A549 (cell line): ENCODE data around the gene LMAN1L. TPM values are rescaled to one million over a fixed set of nuclear protein-coding genes. Genes with fewer than 3 reads are reported as not detected.

Experiments used
- ATAC-seq, 2 experiments: fragments of 200-7000 bp in 1 of 2; fragments of >200 bp in 1 of 2; cut with Nextera tagmentation in 1 of 2; cut with Tn5 transposase in 1 of 2; 3 replicates each; pipeline versions ENCODE4 v1.8.0 to v1.9.1; 2018 to 2020; ENCODE audit warnings: mild to moderate bottlenecking in 1 of 2, moderate library complexity in 1 of 2
- CTCF ChIA-PET: fragments of 300-600 bp; sonication (Branson Sonifier 250); formaldehyde crosslinking; extraction: SDS; loops from one replicate; lab custom pipeline; 2021; ENCODE audit warnings: antibody characterized with exemption, inconsistent platforms; lab: Yijun Ruan, JAX
- POLR2A ChIA-PET: fragments of 350-600 bp; formaldehyde crosslinking; extraction: SDS; loops from one replicate; lab custom pipeline; 2021; ENCODE audit warnings: antibody characterized with exemption, inconsistent platforms; lab: Yijun Ruan, JAX
- DNase-seq, 2 experiments: peaks; one replicate each; pipeline versions ENCODE4 v3.0.0 to v3.0.0-alpha.2; 2011 to 2016; ENCODE audit warnings: low read depth in 1 of 2, low spot score in 1 of 2
- FAIRE-seq: peaks from 2 replicates; lab custom pipeline; 2011; peaks lifted over from hg19 to GRCh38; lab: Jason Lieb, UNC
- H3K27ac ChIP-seq, 2 experiments: fragments of >200 bp; sonication (Bioruptor Twin); formaldehyde crosslinking; 3 replicates each; pipeline ENCODE4 v1.5.1; 2016 to 2017
- H3K4me1 ChIP-seq: fragments of >200 bp; sonication (Bioruptor Twin); formaldehyde crosslinking; 3 replicates; pipeline ENCODE4 v1.6.1; 2016
- H3K4me2 ChIP-seq: fragments of >200 bp; sonication (Bioruptor Twin); formaldehyde crosslinking; 3 replicates; pipeline ENCODE4 v1.6.1; 2016
- H3K4me3 ChIP-seq: fragments of >200 bp; sonication (Bioruptor Twin); formaldehyde crosslinking; 3 replicates; pipeline ENCODE4 v1.5.1; 2016
- H3K9me3 ChIP-seq: fragments of >200 bp; sonication (Bioruptor Twin); formaldehyde crosslinking; 3 replicates; pipeline ENCODE4 v1.6.1; 2016
- BCL3 ChIP-seq: fragments of >200 bp; sonication (Bioruptor Twin); formaldehyde crosslinking; IDR thresholded peaks from 3 replicates; pipeline ENCODE4 v1.6.1; 2016
- BHLHE40 ChIP-seq: IDR thresholded peaks from 2 replicates; pipeline ENCODE4 v1.6.1; 2012; ENCODE audit warnings: low read depth, low read length, inconsistent platforms
- CEBPB ChIP-seq, 2 experiments: fragments of >200 bp in 1 of 2; sonication (Bioruptor Twin) in 1 of 2; formaldehyde crosslinking in 1 of 2; IDR thresholded peaks; 2 replicates each; pipeline ENCODE4 v1.6.1; 2012 to 2016
- CHD2 ChIP-seq: fragments of 150-350 bp; IDR thresholded peaks from 2 replicates; pipeline ENCODE4 v1.6.1; 2014; ENCODE audit warnings: low read length; ENCODE audit not compliant: partially characterized antibody
- E2F6 ChIP-seq: IDR thresholded peaks from 2 replicates; pipeline ENCODE4 v1.6.1; 2012; ENCODE audit warnings: low read depth, borderline replicate concordance
- EP300 ChIP-seq, 2 experiments: fragments of >200 bp; sonication (Bioruptor Twin); formaldehyde crosslinking; IDR thresholded peaks; 2 replicates in 1 of 2; 3 replicates in 1 of 2; pipeline ENCODE4 v1.6.1; 2016 to 2017
- ESRRA ChIP-seq: fragments of 150-350 bp; IDR thresholded peaks from 2 replicates; pipeline ENCODE4 v1.6.1; 2014; ENCODE audit warnings: mild to moderate bottlenecking, low read length, borderline replicate concordance
- FOSB ChIP-seq: fragments of 250-450 bp; sonication (Bioruptor Pico); IDR thresholded peaks from 2 replicates; pipeline ENCODE4 v1.5.0; 2020; ENCODE audit warnings: mild to moderate bottlenecking, moderate library complexity
- FOSL2 ChIP-seq, 2 experiments: fragments of 450-650 bp in 1 of 2; fragments of >200 bp in 1 of 2; sonication (Bioruptor Twin) in 1 of 2; formaldehyde crosslinking; IDR thresholded peaks; 2 replicates each; pipeline versions ENCODE4 v1.5.0 to v1.6.1; 2016 to 2020; ENCODE audit warnings: mild to moderate bottlenecking in 1 of 2, moderate library complexity in 1 of 2
- GATA3 ChIP-seq: IDR thresholded peaks from 2 replicates; pipeline ENCODE4 v1.6.1; 2012; ENCODE audit warnings: borderline replicate concordance
- JUN ChIP-seq, 2 experiments: fragments of >200 bp; sonication (Bioruptor Twin); formaldehyde crosslinking; IDR thresholded peaks; 2 replicates in 1 of 2; 3 replicates in 1 of 2; pipeline ENCODE4 v1.6.1; 2016 to 2017
- MYC ChIP-seq: IDR thresholded peaks from 2 replicates; pipeline ENCODE4 v1.6.1; 2012; ENCODE audit warnings: mild to moderate bottlenecking, inconsistent platforms, low read length, improper control_type of control experiment, borderline replicate concordance
- POLR2A ChIP-seq: IDR thresholded peaks from 2 replicates; pipeline ENCODE4 v1.6.1; 2012; ENCODE audit warnings: mild to moderate bottlenecking, low read length
- RAD21 ChIP-seq, 2 experiments: fragments of >200 bp in 1 of 2; sonication (Bioruptor Twin) in 1 of 2; formaldehyde crosslinking in 1 of 2; IDR thresholded peaks in 1 of 2; conservative IDR thresholded peaks in 1 of 2; 2 replicates in 1 of 2; 3 replicates in 1 of 2; pipeline ENCODE4 v1.6.1; 2012 to 2018; ENCODE audit warnings: inconsistent platforms in 1 of 2
- RARB ChIP-seq: fragments of 250-450 bp; sonication (Bioruptor Pico); IDR thresholded peaks from 2 replicates; pipeline ENCODE4 v1.8.0; 2021; ENCODE audit warnings: mild to moderate bottlenecking, moderate library complexity
- RFX5 ChIP-seq: fragments of 450-650 bp; IDR thresholded peaks from 2 replicates; pipeline ENCODE4 v1.7.1; 2014; ENCODE audit warnings: antibody characterized with exemption, mild to moderate bottlenecking, moderate library complexity
- RNF2 ChIP-seq: fragments of 200-600 bp; sonication (generic); IDR thresholded peaks from 2 replicates; pipeline ENCODE4 v1.6.1; 2016; ENCODE audit warnings: low read depth, mild to moderate bottlenecking, antibody characterized with exemption, moderate library complexity, borderline replicate concordance
- SMC3 ChIP-seq: fragments of >200 bp; sonication (Bioruptor Twin); formaldehyde crosslinking; IDR thresholded peaks from 3 replicates; pipeline ENCODE4 v1.6.1; 2018; ENCODE audit warnings: inconsistent platforms
- SREBF2 ChIP-seq: fragments of 450-650 bp; IDR thresholded peaks from 2 replicates; pipeline ENCODE4 v1.6.1; 2014; ENCODE audit warnings: mild to moderate bottlenecking, moderate library complexity
- TP53 ChIP-seq: fragments of 250-450 bp; sonication (Bioruptor Pico); IDR thresholded peaks from 2 replicates; pipeline ENCODE4 v1.5.0; 2021; ENCODE audit warnings: mild to moderate bottlenecking, moderate library complexity
- USF2 ChIP-seq: fragments of 450-650 bp; IDR thresholded peaks from 2 replicates; pipeline ENCODE4 v1.6.1; 2014; ENCODE audit warnings: antibody characterized with exemption
- ZFP36 ChIP-seq: fragments of 450-650 bp; IDR thresholded peaks from 2 replicates; pipeline ENCODE4 v1.6.1; 2014; ENCODE audit warnings: borderline replicate concordance; ENCODE audit not compliant: partially characterized antibody
- WGBS: methylation state at CpG from one replicate; pipeline ENCODE4 v1.1.6; 2017; ENCODE audit errors: missing lambda C conversion rate; 5-methylcytosine and 5-hydroxymethylcytosine counted together
- polyA plus RNA-seq, 4 experiments: library from polyadenylated mRNA; depleted of rRNA in 3 of 4; stranded (reverse); fragments of >200 nt; fragmentation: RNase III in 1 of 4; extraction: RNeasy Plus Mini Kit Qiagen cat#74134 plus additional on column Dnase treatment in 1 of 4; gene quantifications; 2 replicates in 3 of 4; 3 replicates in 1 of 4; pipeline ENCODE4 v1.2.3, GENCODE V29; 2011 to 2017

LMAN1L gene
- polyA plus RNA-seq, 2 of the 4 experiments (the other 2 are of a cell fraction), result not detected

- TF ChIP-seq FOSB (CRISPR knock-in tag) (no peak), GATA3 (no peak), BCL3 (no peak), RFX5 (no peak), E2F6 (no peak)
Measured at GRCh38 chr15:74835312-74835823, 22.7 kb downstream of the LMAN1L start (continued).

- Histone ChIP-seq H3K4me2 (no peak overlapping the region), H3K9me3 (no peaks in the 10 kb centered on the region), H3K4me1 (peaks cover 5% of the 10 kb centered on the region), H3K4me3 (no peak overlapping the region), H3K27ac (no peak overlapping the region)
- DNase-seq (no peak), FAIRE-seq (no peak), ATAC-seq (no peak)
- ChIA-PET POLR2A (no interaction called here), CTCF (interaction anchor here (1.0 to 66.7 kb wide), 3 partner anchors 10 to 46 kb away, joined by 3 to 1908 read pairs (median 17); partner anchors contain the start of genes CPLX3, CSK and LMAN1L)
- TF ChIP-seq FOSL2 (IDR thresholded peaks at IDR 0.05), result no peak
- TF ChIP-seq FOSL2 (CRISPR knock-in tag; IDR thresholded peaks at IDR 0.05), result no peak
- no peak for TF ChIP-seq RNF2
- TF ChIP-seq CEBPB (IDR thresholded peaks at IDR 0.05), result no peak
- no peak for TF ChIP-seq TP53 (CRISPR knock-in tag)
- TF ChIP-seq JUN (IDR thresholded peaks at IDR 0.05), result no peak
- no peak for TF ChIP-seq CHD2
- TF ChIP-seq SREBF2, result no peak
- no peak for TF ChIP-seq EP300 (IDR thresholded peaks at IDR 0.05)
- no peak for TF ChIP-seq ESRRA
- no peak for TF ChIP-seq POLR2A
- TF ChIP-seq SMC3, result no peak
- TF ChIP-seq BHLHE40, result no peak
- no peak for TF ChIP-seq RARB (CRISPR knock-in tag)
- no peak for TF ChIP-seq RAD21 (conservative IDR thresholded peaks at IDR 0.05 in 1 of 2, IDR thresholded peaks at IDR 0.05 in 1 of 2)
- no peak for TF ChIP-seq MYC
- no peak for TF ChIP-seq USF2
- 89% methylated on average over 7 of the region's 7 CpGs for WGBS
Measured at GRCh38 chr15:74836846-74837245, 24.2 kb downstream of the LMAN1L start.

GRCh38 chr15:74837482-74838136, 25.0 kb downstream of the LMAN1L start:
- peaks cover 10% of the 10 kb centered on the region for H3K4me1 ChIP-seq
- no peak for FAIRE-seq
- WGBS, result 90% methylated on average over 15 of the region's 15 CpGs

More at GRCh38 chr15:74837482-74838136, 25.0 kb downstream of the LMAN1L start:
- Histone ChIP-seq H3K4me3 (no peak overlapping the region), H3K27ac (no peak overlapping the region), H3K9me3 (no peaks in the 10 kb centered on the region), H3K4me2 (no peak overlapping the region)
- ATAC-seq (peak in 1 of 2 experiments; percentile 10; a peak in 1 of 6 replicates), DNase-seq (no peak)
- CTCF ChIA-PET, result interaction anchor here (0.6 to 66.7 kb wide), 5 partner anchors 11 to 113 kb away, joined by 3 to 1908 read pairs (median 6); partner anchors contain the start of genes CPLX3, CSK and LMAN1L
- TF ChIP-seq ZFP36, result peak; percentile 45
- no peak for TF ChIP-seq ESRRA
- POLR2A ChIA-PET, result no interaction called here
